Measurements from ENCODE around the gene KCNK7. TPM values are rescaled to one million over a fixed set of nuclear protein-coding genes. Genes with fewer than 3 reads are reported as not detected.

The KCNK7 gene
- total RNA-seq, 1 experiment from 2014 or later: 1.8 TPM

DNA sequence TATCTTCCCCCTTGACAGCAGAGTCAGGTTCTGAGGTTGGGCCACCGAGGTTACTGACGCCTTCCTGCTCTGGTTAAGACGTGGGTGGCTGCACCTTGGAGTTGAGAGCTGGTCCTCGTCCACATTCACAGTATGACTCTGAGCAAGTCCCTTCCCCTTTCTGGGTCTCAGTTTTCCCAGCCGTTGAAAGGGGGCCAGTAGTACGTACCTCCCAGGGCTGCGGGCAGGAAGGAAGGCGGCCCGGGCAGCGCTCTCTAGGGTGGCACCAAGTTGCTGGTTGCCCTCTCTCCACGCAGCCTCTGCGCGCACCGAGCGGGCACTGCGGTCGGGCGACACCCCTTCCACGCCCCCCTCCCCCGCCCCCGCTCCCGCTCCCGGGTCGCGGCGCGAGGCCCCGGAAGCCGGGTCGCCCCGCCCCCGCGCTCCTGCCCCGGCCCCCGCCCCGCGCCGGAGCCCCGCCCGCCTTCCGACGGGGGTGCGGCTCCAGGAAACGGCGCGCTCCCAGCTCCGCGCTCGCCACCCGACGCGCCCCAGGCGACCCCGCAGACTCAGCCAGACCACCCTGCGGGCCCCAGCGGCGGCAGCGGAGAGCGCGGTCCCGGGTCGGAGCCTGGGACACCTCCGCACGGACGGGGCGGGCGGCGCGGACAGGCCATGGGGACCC lies 19.9 kb downstream of the KCNK7 start, which contains the start of gene EHBP1L1:
EHBP1L1 (plus strand) TSS at position 486 of the 664 bp plus-strand sequence. CDS start 250 bp downstream, outside the sequence.
- peaks cover 13% of the 10 kb centered on the region for H3K23me2 ChIP-seq (ENCODE audit: insufficient read length, low read depth, low read length, poor library complexity, severe bottlenecking)
- H3K23ac ChIP-seq (ENCODE audit: insufficient read length, low read depth, low read length): no peak within 1 kb of the TSS
- H2BK120ac ChIP-seq (ENCODE audit: low read depth, low read length, poor library complexity, severe bottlenecking): no peak within 1 kb of the TSS
- Mint-ChIP-seq H3K36me3 (ENCODE audit: insufficient read depth in 1 of 3, low read depth in 3 of 3) (peaks cover 3 to 7% (median 4%) of the 10 kb centered on the region in 3 experiments; a peak in 4 of 7 replicates), H3K4me3 (peak within 1 kb of the TSS; percentile 63 to 86), H3K27ac (no peak within 1 kb of the TSS; a peak in 1 of 7 replicates), H3K4me1 (peaks cover 27 to 49% of the 10 kb centered on the region in 2 experiments), H3K27me3 (ENCODE audit: low read depth) (peaks cover 31% of the 10 kb centered on the region), H3K9me3 (no peaks in the 10 kb centered on the region)
- H2BK20ac ChIP-seq (ENCODE audit: low read depth, low read length, poor library complexity, severe bottlenecking): no peak within 1 kb of the TSS
- no peak within 1 kb of the TSS; the same call in 1 of the 2 replicates for H2BK15ac ChIP-seq (ENCODE audit: low read depth, low read length)
- no peak within 1 kb of the TSS for H2AFZ ChIP-seq (ENCODE audit: low read length)
- H3T11ph ChIP-seq (ENCODE audit: low read length): no peak within 1 kb of the TSS
- no peaks in the 10 kb centered on the region for H4K20me1 ChIP-seq (ENCODE audit: control insufficient read depth, insufficient read depth, insufficient read length)
- H3K4ac ChIP-seq (ENCODE audit: low read depth, low read length): no peak within 1 kb of the TSS
- no peak within 1 kb of the TSS for H3K27ac ChIP-seq (ENCODE audit: insufficient read length, low read depth, low read length)
- H3K27me3 ChIP-seq (ENCODE audit: insufficient read depth, low read length): peaks cover 8% of the 10 kb centered on the region; the same call in 1 of the 2 replicates
- peak within 1 kb of the TSS; percentile 60 for H3K4me2 ChIP-seq (ENCODE audit: insufficient read depth, insufficient read length, low read length)
- peak within 1 kb of the TSS; percentile 41; the same call in 1 of the 2 replicates for H3K14ac ChIP-seq (ENCODE audit: insufficient read depth, low read length)
- H3K4me1 ChIP-seq (ENCODE audit: insufficient read depth, low read length): no peaks in the 10 kb centered on the region; the same call in 1 of the 2 replicates
- H3K9me3 ChIP-seq (ENCODE audit: control insufficient read depth, low read depth, low read length): no peaks in the 10 kb centered on the region
- no peaks in the 10 kb centered on the region; the same call in 1 of the 2 replicates for H3K79me2 ChIP-seq (ENCODE audit: insufficient read depth, low read length)
- H3K56ac ChIP-seq (ENCODE audit: insufficient read length, low read depth, low read length): no peak within 1 kb of the TSS
- no peak within 1 kb of the TSS for H2BK12ac ChIP-seq (ENCODE audit: insufficient read length, low read depth, low read length)
- H2AK5ac ChIP-seq (ENCODE audit: insufficient read length, low read length): no peak within 1 kb of the TSS
- H2BK5ac ChIP-seq (ENCODE audit: insufficient read length, low read length): no peak within 1 kb of the TSS
- no peak within 1 kb of the TSS for H3K18ac ChIP-seq (ENCODE audit: insufficient read length, low read depth, low read length)
- H4K8ac ChIP-seq (replicated peaks; ENCODE audit: insufficient read length, low read depth, low read length): no peak within 1 kb of the TSS
- H3K79me1 ChIP-seq (ENCODE audit: insufficient read depth, low read depth, low read length, poor library complexity, severe bottlenecking): peaks cover 3% of the 10 kb centered on the region
- H3K9ac ChIP-seq (ENCODE audit: extremely low read depth, insufficient read length, low read length): no peak within 1 kb of the TSS
- TF ChIP-seq, protein P1, sequence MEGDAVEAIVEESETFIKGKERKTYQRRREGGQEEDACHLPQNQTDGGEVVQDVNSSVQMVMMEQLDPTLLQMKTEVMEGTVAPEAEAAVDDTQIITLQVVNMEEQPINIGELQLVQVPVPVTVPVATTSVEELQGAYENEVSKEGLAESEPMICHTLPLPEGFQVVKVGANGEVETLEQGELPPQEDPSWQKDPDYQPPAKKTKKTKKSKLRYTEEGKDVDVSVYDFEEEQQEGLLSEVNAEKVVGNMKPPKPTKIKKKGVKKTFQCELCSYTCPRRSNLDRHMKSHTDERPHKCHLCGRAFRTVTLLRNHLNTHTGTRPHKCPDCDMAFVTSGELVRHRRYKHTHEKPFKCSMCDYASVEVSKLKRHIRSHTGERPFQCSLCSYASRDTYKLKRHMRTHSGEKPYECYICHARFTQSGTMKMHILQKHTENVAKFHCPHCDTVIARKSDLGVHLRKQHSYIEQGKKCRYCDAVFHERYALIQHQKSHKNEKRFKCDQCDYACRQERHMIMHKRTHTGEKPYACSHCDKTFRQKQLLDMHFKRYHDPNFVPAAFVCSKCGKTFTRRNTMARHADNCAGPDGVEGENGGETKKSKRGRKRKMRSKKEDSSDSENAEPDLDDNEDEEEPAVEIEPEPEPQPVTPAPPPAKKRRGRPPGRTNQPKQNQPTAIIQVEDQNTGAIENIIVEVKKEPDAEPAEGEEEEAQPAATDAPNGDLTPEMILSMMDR (conservative IDR thresholded peaks at IDR 0.05): no peak
- no CpG with 5 or more reads among the region's 69 CpGs for WGBS (ENCODE audit: extremely low coverage, insufficient read length, low lambda C conversion rate)
- H4K91ac ChIP-seq (ENCODE audit: insufficient read length, low read depth, low read length): no peak within 1 kb of the TSS
- no peak within 1 kb of the TSS for H4K5ac ChIP-seq (ENCODE audit: insufficient read length, low read depth, low read length)
- DNase-seq: no peak
